Spinal cord (tissue), 10 donors: ENCODE data around the gene INSYN1. TPM values are rescaled to one million over a fixed set of nuclear protein-coding genes. Genes with fewer than 3 reads are reported as not detected.
A peak's percentile ranks its signal among the peaks of the same experiment; 100 is the strongest.

Source experiments
- DNase-seq, 6 donors: peaks; one replicate each; pipeline versions ENCODE4 v3.0.0 to v3.0.0-alpha.2; 2013 to 2015; ENCODE audit warnings: low spot score in 6 of 6, low read depth in 4 of 6
- H3K27ac ChIP-seq: one replicate; pipeline ENCODE4 v1.5.1; 2013; ENCODE audit warnings: low read depth, low read length, control low read depth
- H3K27me3 ChIP-seq: one replicate; pipeline ENCODE4 v1.6.1; 2013; ENCODE audit warnings: low read length; ENCODE audit not compliant: control insufficient read depth, insufficient read depth
- H3K36me3 ChIP-seq: one replicate; pipeline ENCODE4 v1.6.1; 2013; ENCODE audit warnings: low read length; ENCODE audit not compliant: control insufficient read depth, insufficient read depth
- H3K4me1 ChIP-seq: one replicate; pipeline ENCODE4 v1.6.1; 2013; ENCODE audit warnings: low read length; ENCODE audit not compliant: control insufficient read depth, insufficient read depth
- H3K4me3 ChIP-seq: one replicate; pipeline ENCODE4 v1.5.1; 2013; ENCODE audit warnings: low read depth, low read length, control low read depth
- H3K9me3 ChIP-seq: one replicate; pipeline ENCODE4 v1.6.1; 2013; ENCODE audit warnings: low read length; ENCODE audit not compliant: control insufficient read depth, insufficient read depth
- WGBS: methylation state at CpG from one replicate; pipeline ENCODE4 v1.1.5; 2013; ENCODE audit warnings: missing lambda C conversion rate; ENCODE audit not compliant: insufficient coverage; 5-methylcytosine and 5-hydroxymethylcytosine counted together
- long read RNA-seq, 4 donors: transcript quantifications; one replicate each; lab custom pipeline, GENCODE V29; 2026
- polyA plus RNA-seq, 2 donors: library from polyadenylated mRNA; unstranded; fragments of 120-200 nt; gene quantifications; one replicate each; pipeline ENCODE4 v1.2.1, GENCODE V29; 2013; ENCODE audit not compliant: insufficient read length in 2 of 2
- total RNA-seq, 2 donors: library from RNA; depleted of rRNA in 1 of 2; stranded (reverse); fragments of 120-200 nt in 1 of 2; fragments of >200 nt in 1 of 2; gene quantifications; one replicate each; pipeline versions ENCODE4 v1.2.3 to v1.2.4, GENCODE V29; 2013 to 2014
- donor health status: healthy.

Gene INSYN1, protein sequence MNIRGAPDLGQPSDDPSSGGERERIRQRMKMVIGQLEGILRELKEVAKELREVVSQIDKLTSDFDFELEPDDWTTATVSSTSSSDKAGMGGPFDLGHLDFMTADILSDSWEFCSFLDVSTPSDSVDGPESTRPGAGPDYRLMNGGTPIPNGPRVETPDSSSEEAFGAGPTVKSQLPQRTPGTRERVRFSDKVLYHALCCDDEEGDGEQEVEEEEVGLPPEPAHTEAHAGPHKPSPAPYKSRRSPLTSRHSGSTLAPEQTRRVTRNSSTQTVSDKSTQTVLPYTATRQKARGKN
- total RNA-seq (10 to 100 TPM; 24.2 to 26.1 TPM), polyA plus RNA-seq (100 to 1,000 TPM; 127 to 138 TPM)
- long read RNA-seq, donor 1, full-length matches to known transcripts = 20 of 20 reads
- long read RNA-seq, donor 1, partial matches to known transcripts = 0 of 20 reads
- long read RNA-seq, donor 1, other reads (novel, unspliced or antisense) = 0 of 20 reads
- long read RNA-seq, donor 2, full-length matches to known transcripts = 16 of 21 reads
- long read RNA-seq, donor 2, partial matches to known transcripts = 5 of 21 reads
- long read RNA-seq, donor 2, other reads (novel, unspliced or antisense) = 0 of 21 reads
- long read RNA-seq, donor 3, full-length matches to known transcripts = 13 of 20 reads
- long read RNA-seq, donor 3, partial matches to known transcripts = 7 of 20 reads
- long read RNA-seq, donor 3, other reads (novel, unspliced or antisense) = 0 of 20 reads
- long read RNA-seq, donor 4, full-length matches to known transcripts = 4 of 4 reads
- long read RNA-seq, donor 4, partial matches to known transcripts = 0 of 4 reads
- long read RNA-seq, donor 4, other reads (novel, unspliced or antisense) = 0 of 4 reads

DNA sequence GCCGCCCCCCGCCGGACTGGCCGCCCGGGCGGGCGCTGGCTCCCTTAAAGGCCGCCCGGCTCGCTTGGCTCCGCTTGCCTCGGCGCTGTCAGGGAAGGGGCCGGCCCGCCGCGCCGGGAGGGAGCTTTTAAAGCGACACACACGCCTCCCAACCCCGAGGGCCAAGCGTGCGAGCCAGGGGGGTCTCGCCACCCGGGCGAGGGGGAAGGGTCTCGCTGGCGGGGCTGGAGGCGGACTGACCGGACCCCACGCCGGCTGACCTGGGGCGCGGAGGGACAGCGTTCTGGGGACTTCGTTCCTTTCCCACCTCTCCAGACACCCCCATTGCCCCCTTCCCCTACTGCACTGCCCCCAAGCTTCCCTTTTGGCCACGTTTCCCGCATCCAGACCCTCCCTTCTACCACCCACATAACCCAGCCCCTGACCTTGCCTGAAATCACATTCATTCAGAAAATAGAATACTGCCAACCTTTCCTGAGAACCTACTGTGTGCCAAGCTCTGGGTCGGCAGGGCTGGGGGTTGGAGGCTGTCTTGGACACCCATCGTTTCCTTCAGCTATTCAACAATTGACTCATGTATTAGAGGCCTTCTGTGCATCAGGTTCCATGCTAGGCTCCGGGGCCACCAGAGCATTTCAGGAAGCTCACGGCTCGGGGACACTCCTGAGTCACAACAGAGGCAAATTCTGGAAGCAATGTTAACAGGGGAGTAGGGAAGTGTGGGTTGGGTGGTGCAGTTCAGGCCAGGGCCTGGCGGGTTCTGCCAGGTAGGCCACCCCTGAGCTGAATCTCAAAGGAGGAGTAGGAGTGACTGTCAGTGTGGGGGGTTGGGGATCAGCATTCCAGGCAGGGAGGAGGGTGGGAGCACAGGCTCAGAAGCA is at the start of gene INSYN1:
TSS of gene INSYN1 (minus strand) at position 102 of the 881 bp plus-strand sequence. CDS start 2,221 bp downstream, outside the sequence.
- Histone ChIP-seq H3K4me3 (peak within 1 kb of the TSS; percentile 57), H3K27me3 (no peaks in the 10 kb centered on the region), H3K4me1 (peaks cover 49% of the 10 kb centered on the region), H3K9me3 (no peaks in the 10 kb centered on the region), H3K36me3 (peaks cover 20% of the 10 kb centered on the region), H3K27ac (peak within 1 kb of the TSS; percentile 22)
- DNase-seq = peak in 3 of 6 donors; percentile 39 to 79 (median 79)
- WGBS = 8% methylated on average over 43 of the region's 44 CpGs

DNA sequence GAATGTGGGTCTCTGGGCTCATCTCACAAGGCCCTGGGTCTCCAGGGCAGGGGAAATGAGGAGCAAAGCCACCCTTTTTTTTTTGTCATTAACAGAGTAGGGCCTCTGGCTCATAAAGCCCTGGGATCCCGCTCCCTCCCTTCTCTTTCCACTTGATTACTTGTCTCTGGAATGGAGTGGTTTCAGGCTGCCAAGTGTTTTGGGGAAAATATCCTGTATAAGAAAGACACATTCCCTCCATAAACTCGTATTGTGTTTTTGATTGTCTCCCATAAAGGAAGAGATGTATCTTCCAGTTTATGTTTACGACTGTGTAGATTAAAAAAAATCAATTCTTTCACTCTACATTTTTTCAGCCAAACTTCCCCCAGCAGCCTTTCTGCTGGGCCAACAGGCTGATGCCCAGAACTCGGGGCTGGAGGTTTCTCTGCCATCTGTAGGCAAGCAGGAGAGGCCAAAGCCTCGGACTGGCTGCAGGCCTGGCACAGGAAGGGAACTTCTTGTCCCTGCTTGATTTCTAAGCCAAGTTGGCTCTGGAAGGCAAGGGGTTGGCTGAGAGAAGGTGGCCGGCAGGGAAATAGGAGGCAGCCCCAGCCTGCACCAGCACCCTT is 49.4 kb upstream of the INSYN1 start:
- Histone ChIP-seq H3K27ac (peak overlapping the region; percentile 57), H3K4me1 (peaks cover 84% of the 10 kb centered on the region), H3K9me3 (no peaks in the 10 kb centered on the region), H3K36me3 (no peaks in the 10 kb centered on the region), H3K4me3 (no peak overlapping the region), H3K27me3 (no peaks in the 10 kb centered on the region)
- WGBS = 23% methylated on average over 2 of the region's 6 CpGs
- DNase-seq = peak in 2 of 6 donors; percentile 74 to 88

DNA sequence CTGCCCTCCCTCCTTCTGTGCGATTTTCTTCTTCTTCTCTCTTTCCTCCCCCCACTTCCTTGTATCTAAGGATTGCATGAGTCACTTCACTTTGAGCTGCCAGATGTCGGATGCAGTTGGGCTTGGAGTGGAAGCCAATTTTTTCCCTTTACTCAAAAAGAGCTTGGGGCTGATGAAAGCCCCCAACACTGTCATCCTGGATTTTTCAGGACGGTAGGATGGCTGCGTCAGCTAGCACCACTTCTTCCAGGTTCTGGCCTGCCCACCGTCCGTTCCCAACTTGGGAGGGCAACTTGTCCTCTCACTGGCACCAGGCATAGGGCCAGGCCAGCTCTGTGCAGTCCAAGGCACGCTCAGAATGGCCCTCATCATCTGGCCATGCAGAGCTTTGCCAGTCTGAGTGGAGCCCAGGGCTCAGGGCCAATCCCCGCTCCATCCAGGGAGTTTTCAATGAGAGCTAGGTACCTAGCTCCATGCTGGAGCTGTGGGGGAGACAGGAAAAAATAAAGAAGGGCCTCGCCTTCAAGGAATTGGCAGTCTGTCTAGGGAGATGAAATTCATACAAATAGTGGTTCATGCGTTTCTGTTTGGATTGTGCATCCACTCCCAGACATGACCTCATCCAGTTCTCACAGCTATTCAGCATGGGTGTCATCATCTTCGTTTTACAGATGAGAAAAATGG is 47.7 kb upstream of the INSYN1 start:
- peak overlapping the region; percentile 17 for H3K27ac ChIP-seq
- DNase-seq = peak in 2 of 6 donors; percentile 79 to 90
- H3K36me3 ChIP-seq = no peaks in the 10 kb centered on the region
- H3K4me3 ChIP-seq = no peak overlapping the region
- WGBS = 30% methylated on average over 5 of the region's 11 CpGs
- peaks cover 95% of the 10 kb centered on the region for H3K4me1 ChIP-seq
- H3K27me3 ChIP-seq = no peaks in the 10 kb centered on the region
- no peaks in the 10 kb centered on the region for H3K9me3 ChIP-seq

DNA sequence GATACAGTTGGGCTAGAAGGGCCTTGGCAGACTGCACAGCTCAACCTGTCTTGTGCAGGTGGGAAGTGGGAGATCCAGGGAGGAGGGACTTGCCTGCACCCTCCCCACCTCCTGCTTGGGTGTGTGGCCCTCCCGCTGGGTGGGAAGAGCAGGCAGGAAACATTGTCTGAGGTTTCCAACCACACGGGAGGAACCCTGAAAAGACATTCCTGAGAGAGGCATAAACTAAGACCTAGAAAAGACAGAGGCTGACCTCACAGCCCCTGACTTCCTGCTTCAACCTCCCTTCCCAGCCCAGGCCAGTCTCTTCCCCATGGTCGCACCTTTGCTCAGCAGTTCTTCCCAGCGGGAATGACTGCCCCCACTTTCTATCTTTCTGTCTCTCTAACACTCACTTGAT is 46.3 kb upstream of the INSYN1 start:
- no peaks in the 10 kb centered on the region for H3K36me3 ChIP-seq
- H3K27ac ChIP-seq = no peak overlapping the region
- H3K9me3 ChIP-seq = no peaks in the 10 kb centered on the region
- peaks cover 84% of the 10 kb centered on the region for H3K4me1 ChIP-seq
- DNase-seq = no peak
- WGBS = 64% methylated on average over 3 of the region's 4 CpGs
- H3K27me3 ChIP-seq = no peaks in the 10 kb centered on the region
- H3K4me3 ChIP-seq = no peak overlapping the region

DNA sequence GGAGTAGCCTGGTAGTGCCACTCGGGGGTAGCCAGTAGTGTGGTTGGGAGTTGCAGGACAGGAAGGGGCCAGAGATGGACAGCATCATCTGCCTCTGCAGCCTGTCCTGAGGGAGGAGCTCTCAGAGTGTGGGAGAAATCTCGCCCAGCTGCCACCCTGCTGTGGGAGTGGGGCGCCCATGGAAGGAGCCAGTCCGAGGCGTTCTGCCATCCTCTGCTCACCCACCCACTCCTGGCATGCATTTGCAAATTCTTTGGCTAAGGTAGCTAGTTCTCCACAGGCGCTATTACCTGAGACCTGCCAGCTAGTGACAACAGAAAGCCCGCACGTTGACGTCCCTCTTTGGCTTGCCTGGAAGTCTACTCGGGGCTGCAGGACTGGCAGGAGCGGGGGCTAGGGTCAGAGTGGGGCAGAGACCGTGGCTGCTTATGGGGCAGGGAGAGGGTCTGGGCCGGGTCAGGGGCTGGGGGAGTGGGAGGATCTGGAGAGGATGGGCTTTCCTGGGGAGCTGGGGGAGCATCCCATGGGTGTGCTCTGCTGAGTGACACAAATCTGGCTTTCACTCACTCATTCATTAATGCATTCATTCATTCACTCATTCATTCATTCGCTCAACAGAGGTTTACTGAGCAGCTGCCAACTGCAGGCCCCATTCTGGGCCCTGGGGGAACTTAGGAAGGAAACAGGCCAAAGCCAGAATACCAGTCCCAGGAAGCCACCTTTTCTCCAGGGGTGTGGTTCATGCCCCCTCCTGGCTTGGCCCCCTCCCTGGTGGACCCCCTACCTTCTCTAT is 44.4 kb upstream of the INSYN1 start:
- Histone ChIP-seq H3K27me3 (no peaks in the 10 kb centered on the region), H3K27ac (no peak overlapping the region), H3K36me3 (no peaks in the 10 kb centered on the region), H3K4me3 (no peak overlapping the region), H3K4me1 (peaks cover 72% of the 10 kb centered on the region), H3K9me3 (no peaks in the 10 kb centered on the region)
- DNase-seq = no peak
- 85% methylated on average over 10 of the region's 14 CpGs for WGBS

DNA sequence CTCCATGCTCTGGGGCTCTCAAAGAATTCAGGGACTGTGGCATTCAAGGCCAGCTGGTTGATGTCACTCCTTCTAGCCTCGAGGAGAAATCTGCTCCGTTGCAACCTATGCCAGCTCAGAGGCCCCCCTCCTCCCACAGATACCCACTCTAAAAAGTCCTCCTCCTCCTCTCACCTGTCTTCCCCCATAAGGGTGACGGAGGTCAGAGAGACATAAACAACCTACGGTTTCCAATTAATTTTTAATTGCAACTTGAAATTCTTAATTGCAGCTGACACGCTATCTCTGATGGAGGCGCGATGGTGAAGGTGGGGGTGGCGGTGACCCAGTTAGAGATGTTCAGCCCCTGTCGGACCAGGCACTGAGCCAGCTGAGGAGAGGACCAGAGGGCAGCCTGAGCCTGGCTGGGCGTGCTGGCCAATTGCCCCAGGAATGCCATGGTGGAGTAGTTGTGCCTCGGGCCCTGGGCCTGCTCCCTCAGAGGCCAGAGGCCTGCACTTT is 43.2 kb upstream of the INSYN1 start:
- Histone ChIP-seq H3K9me3 (no peaks in the 10 kb centered on the region), H3K27ac (no peak overlapping the region), H3K27me3 (no peaks in the 10 kb centered on the region), H3K4me3 (no peak overlapping the region), H3K4me1 (peaks cover 69% of the 10 kb centered on the region), H3K36me3 (no peaks in the 10 kb centered on the region)
- DNase-seq = peak in 2 of 6 donors; percentile 42 to 60
- WGBS = 52% methylated on average over 9 of the region's 11 CpGs

DNA sequence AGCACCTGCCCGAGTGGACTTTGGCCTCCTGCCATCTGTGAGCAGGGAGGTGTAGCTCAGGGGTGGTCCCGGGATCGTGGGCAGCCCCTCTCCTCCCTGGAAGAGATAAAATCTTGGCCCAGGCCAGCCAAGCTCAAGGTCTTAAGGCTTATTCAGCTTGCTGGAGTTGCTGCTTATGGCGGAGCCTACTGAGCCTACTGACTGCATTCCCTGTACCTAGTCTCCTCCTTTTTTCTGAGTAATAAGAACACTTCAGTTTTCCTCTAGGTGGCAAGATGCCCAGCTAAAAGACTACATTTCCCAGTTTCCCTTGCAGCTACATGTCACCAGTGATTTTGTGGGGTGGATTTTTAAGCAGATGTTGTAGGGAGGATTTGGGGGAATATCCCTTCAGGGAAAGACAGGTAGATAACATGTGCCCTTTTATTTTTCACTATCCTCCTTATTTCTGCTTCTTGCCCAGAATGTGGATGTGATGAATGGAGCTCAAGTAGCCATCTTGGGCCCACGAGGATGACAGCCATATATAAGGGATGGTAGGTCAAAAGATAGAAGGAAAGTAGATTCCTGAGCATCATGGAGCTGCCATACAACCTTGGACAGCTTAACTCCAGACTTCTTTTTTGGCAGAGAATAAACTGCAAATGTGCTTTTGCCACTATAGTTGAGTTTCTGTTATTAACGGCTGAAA is 41.4 kb upstream of the INSYN1 start:
- no peak overlapping the region for H3K27ac ChIP-seq
- H3K36me3 ChIP-seq = no peaks in the 10 kb centered on the region
- no peak overlapping the region for H3K4me3 ChIP-seq
- H3K4me1 ChIP-seq = peaks cover 58% of the 10 kb centered on the region
- H3K9me3 ChIP-seq = no peaks in the 10 kb centered on the region
- peak in 1 of 6 donors; percentile 75 for DNase-seq
- 48% methylated on average over 4 of the region's 6 CpGs for WGBS
- H3K27me3 ChIP-seq = no peaks in the 10 kb centered on the region
